Neural cell (in vitro differentiated cells): ENCODE measurements around the gene MTCL1. TPM values are rescaled to one million over a fixed set of nuclear protein-coding genes. Genes with fewer than 3 reads are reported as not detected.

Experiments
- H2AFZ ChIP-seq: fragments of 200-600, 300-800 bp; sonication (generic), shearing (Covaris generic); 2 replicates; pipeline ENCODE4 v1.6.0; 2014; ENCODE audit warnings: low read depth, mild to moderate bottlenecking, antibody characterized with exemption, low read length, moderate library complexity
- H3F3A ChIP-seq: fragments of 200-600 bp; shearing (Covaris generic); 2 replicates; pipeline ENCODE4 v1.6.1; 2016; ENCODE audit warnings: mild to moderate bottlenecking, moderate library complexity, mixed read lengths, antibody characterized with exemption, low read length; ENCODE audit not compliant: insufficient read depth, poor library complexity, severe bottlenecking
- H3K27ac ChIP-seq: fragments of 200-600, 300-800 bp; sonication (generic), shearing (Covaris generic); 2 replicates; pipeline ENCODE4 v1.5.1; 2014; ENCODE audit warnings: mild to moderate bottlenecking, low read length, moderate library complexity
- H3K27me3 ChIP-seq: fragments of 300-800, 200-600 bp; sonication (generic), shearing (Covaris generic); 2 replicates; pipeline ENCODE4 v1.6.0; 2014; ENCODE audit warnings: mild to moderate bottlenecking, low read depth, low read length, moderate library complexity; ENCODE audit not compliant: insufficient read depth
- H3K36me3 ChIP-seq: fragments of 300-800, 200-600 bp; sonication (generic), shearing (Covaris generic); 2 replicates; pipeline ENCODE4 v1.5.1; 2014; ENCODE audit warnings: mild to moderate bottlenecking, antibody characterized with exemption, low read length, moderate library complexity; ENCODE audit not compliant: insufficient read depth
- H3K4me2 ChIP-seq: fragments of 300-800, 200-600 bp; sonication (generic), shearing (Covaris generic); 2 replicates; pipeline ENCODE4 v1.6.0; 2014; ENCODE audit warnings: mild to moderate bottlenecking, low read length
- H3K4me3 ChIP-seq: fragments of 300-800, 200-600 bp; sonication (generic), shearing (Covaris generic); 2 replicates; pipeline ENCODE4 v1.5.1; 2014; ENCODE audit warnings: mild to moderate bottlenecking, low read length, moderate library complexity
- H3K79me2 ChIP-seq: fragments of 200-600 bp; shearing (Covaris generic); replicated peaks from 2 replicates; pipeline ENCODE4 v1.6.0; 2014; ENCODE audit warnings: mild to moderate bottlenecking, low read length, moderate library complexity; ENCODE audit not compliant: insufficient read depth
- H3K9ac ChIP-seq: fragments of 300-800, 200-600 bp; sonication (generic), shearing (Covaris generic); 2 replicates; pipeline ENCODE4 v1.6.1; 2016; ENCODE audit warnings: mild to moderate bottlenecking, low read length, mixed read lengths
- H3K9me2 ChIP-seq: fragments of 200-600 bp; shearing (Covaris generic); 2 replicates; pipeline ENCODE4 v1.6.1; 2016; ENCODE audit warnings: mild to moderate bottlenecking, low read length, mixed read lengths; ENCODE audit not compliant: insufficient read depth
- H3K9me3 ChIP-seq: fragments of 200-600, 300-800 bp; sonication (generic), shearing (Covaris generic); 2 replicates; pipeline ENCODE4 v1.6.1; 2016; ENCODE audit warnings: mild to moderate bottlenecking, mixed run types, low read length, moderate library complexity, mixed read lengths
- H4K20me1 ChIP-seq: fragments of 200-600 bp; shearing (Covaris generic); 2 replicates; pipeline ENCODE4 v1.6.1; 2016; ENCODE audit warnings: mild to moderate bottlenecking, mixed run types; ENCODE audit not compliant: insufficient read depth
- EP300 ChIP-seq: fragments of 450-650 bp; conservative IDR thresholded peaks from 2 replicates; pipeline ENCODE4 v1.6.1; 2014; ENCODE audit warnings: antibody characterized with exemption, mild to moderate bottlenecking, moderate library complexity; ENCODE audit not compliant: poor library complexity, severe bottlenecking
- EZH2 ChIP-seq: fragments of 200-600, 300-800 bp; shearing (Covaris generic), sonication (generic); IDR thresholded peaks from 2 replicates; pipeline ENCODE4 v1.6.1; 2014; ENCODE audit warnings: antibody characterized with exemption, low read length, borderline replicate concordance, mild to moderate bottlenecking; ENCODE audit not compliant: insufficient read depth, poor library complexity, severe bottlenecking
- MXI1 ChIP-seq: fragments of 450-650 bp; conservative IDR thresholded peaks from 2 replicates; pipeline ENCODE4 v1.6.1; 2014; ENCODE audit warnings: antibody characterized with exemption, mild to moderate bottlenecking; ENCODE audit not compliant: poor library complexity, severe bottlenecking
- POLR2AphosphoS5 ChIP-seq: IDR thresholded peaks from 2 replicates; pipeline ENCODE4 v1.6.1; 2012
- RAD21 ChIP-seq: fragments of 450-650 bp; conservative IDR thresholded peaks from 2 replicates; pipeline ENCODE4 v1.6.1; 2014; ENCODE audit warnings: antibody characterized with exemption, mild to moderate bottlenecking, moderate library complexity
- SMC3 ChIP-seq: fragments of 450-650 bp; conservative IDR thresholded peaks from 2 replicates; pipeline ENCODE4 v1.6.1; 2014; ENCODE audit warnings: antibody characterized with exemption, mild to moderate bottlenecking, moderate library complexity; ENCODE audit not compliant: poor library complexity
- TAF1 ChIP-seq: IDR thresholded peaks from 2 replicates; pipeline ENCODE4 v1.6.1; 2012; ENCODE audit warnings: low read depth
- polyA plus RNA-seq: library from polyadenylated mRNA; depleted of rRNA; stranded (reverse); fragments of >200 nt; gene quantifications from 2 replicates; pipeline ENCODE4 v1.2.3, GENCODE V29; 2014
- TF ChIP-seq, protein P1 (sequence below): fragments of 450-650 bp; IDR thresholded peaks from 2 replicates; pipeline ENCODE4 v1.5.1; 2014; ENCODE audit warnings: antibody characterized with exemption, mild to moderate bottlenecking, moderate library complexity; ENCODE audit not compliant: poor library complexity, severe bottlenecking
- TF ChIP-seq, protein P2 (sequence below): IDR thresholded peaks from 2 replicates; pipeline ENCODE4 v1.6.1; 2012; ENCODE audit warnings: borderline replicate concordance

The MTCL1 gene
- polyA plus RNA-seq, 1 donor from 2014 or later = 20.8 TPM

DNA sequence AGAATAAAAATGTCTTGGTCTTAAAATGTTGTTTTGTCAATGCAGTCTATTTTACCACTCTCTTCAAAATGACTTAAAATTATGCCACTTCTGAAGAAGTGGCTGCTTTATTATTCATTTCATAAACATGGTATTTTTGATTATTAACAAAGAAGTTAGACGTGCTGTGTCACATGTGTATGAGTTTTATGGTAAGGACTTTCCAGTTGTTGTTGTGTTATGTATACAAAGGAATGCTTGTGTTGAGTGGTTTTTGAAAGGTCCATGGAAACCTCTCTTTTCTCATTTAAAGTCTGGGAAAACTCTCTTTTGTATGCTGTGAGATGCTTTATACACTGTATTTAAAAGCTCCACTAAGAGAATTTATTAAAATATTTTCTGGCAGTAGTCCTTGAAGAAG lies 116.2 kb downstream of the MTCL1 start:
- H3K27ac ChIP-seq = no peak overlapping the region
- H3K27me3 ChIP-seq = no peaks in the 10 kb centered on the region
- peaks cover 10% of the 10 kb centered on the region for H3K36me3 ChIP-seq
- H3K9me2 ChIP-seq = no peaks in the 10 kb centered on the region
- H3K9ac ChIP-seq = no peak overlapping the region
- H3F3A ChIP-seq = no peaks in the 10 kb centered on the region
- H4K20me1 ChIP-seq = no peaks in the 10 kb centered on the region
- TF ChIP-seq, protein P1, sequence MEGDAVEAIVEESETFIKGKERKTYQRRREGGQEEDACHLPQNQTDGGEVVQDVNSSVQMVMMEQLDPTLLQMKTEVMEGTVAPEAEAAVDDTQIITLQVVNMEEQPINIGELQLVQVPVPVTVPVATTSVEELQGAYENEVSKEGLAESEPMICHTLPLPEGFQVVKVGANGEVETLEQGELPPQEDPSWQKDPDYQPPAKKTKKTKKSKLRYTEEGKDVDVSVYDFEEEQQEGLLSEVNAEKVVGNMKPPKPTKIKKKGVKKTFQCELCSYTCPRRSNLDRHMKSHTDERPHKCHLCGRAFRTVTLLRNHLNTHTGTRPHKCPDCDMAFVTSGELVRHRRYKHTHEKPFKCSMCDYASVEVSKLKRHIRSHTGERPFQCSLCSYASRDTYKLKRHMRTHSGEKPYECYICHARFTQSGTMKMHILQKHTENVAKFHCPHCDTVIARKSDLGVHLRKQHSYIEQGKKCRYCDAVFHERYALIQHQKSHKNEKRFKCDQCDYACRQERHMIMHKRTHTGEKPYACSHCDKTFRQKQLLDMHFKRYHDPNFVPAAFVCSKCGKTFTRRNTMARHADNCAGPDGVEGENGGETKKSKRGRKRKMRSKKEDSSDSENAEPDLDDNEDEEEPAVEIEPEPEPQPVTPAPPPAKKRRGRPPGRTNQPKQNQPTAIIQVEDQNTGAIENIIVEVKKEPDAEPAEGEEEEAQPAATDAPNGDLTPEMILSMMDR = no peak
- TF ChIP-seq MXI1 (no peak), EZH2 (no peak), SMC3 (no peak), EP300 (no peak), RAD21 (no peak), TAF1 (no peak), POLR2AphosphoS5 (no peak)
- TF ChIP-seq, protein P2, sequence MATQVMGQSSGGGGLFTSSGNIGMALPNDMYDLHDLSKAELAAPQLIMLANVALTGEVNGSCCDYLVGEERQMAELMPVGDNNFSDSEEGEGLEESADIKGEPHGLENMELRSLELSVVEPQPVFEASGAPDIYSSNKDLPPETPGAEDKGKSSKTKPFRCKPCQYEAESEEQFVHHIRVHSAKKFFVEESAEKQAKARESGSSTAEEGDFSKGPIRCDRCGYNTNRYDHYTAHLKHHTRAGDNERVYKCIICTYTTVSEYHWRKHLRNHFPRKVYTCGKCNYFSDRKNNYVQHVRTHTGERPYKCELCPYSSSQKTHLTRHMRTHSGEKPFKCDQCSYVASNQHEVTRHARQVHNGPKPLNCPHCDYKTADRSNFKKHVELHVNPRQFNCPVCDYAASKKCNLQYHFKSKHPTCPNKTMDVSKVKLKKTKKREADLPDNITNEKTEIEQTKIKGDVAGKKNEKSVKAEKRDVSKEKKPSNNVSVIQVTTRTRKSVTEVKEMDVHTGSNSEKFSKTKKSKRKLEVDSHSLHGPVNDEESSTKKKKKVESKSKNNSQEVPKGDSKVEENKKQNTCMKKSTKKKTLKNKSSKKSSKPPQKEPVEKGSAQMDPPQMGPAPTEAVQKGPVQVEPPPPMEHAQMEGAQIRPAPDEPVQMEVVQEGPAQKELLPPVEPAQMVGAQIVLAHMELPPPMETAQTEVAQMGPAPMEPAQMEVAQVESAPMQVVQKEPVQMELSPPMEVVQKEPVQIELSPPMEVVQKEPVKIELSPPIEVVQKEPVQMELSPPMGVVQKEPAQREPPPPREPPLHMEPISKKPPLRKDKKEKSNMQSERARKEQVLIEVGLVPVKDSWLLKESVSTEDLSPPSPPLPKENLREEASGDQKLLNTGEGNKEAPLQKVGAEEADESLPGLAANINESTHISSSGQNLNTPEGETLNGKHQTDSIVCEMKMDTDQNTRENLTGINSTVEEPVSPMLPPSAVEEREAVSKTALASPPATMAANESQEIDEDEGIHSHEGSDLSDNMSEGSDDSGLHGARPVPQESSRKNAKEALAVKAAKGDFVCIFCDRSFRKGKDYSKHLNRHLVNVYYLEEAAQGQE = no peak
- no peaks in the 10 kb centered on the region for H3K79me2 ChIP-seq
- H3K9me3 ChIP-seq = no peaks in the 10 kb centered on the region
- H3K4me3 ChIP-seq = no peak overlapping the region
- H3K4me2 ChIP-seq = no peak overlapping the region
- H2AFZ ChIP-seq = no peak overlapping the region

DNA sequence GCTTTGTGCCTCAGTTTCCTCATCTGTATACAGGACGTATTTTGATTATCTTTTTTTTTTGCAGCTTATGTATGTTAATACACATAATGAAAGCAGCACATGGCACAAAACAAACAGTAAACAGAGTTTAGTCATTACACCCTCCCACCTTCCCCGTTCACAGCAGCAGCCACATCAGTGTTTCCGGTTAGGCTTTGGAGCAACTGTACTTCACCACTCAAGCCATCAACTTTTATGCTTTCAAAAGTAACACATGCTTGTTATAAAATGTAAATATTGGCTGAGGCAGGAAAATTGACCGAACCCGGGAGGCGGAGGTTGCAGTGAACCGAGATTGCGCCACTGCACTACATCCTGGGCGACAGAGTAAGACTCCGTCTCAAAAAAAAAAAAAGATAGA lies 117.3 kb downstream of the MTCL1 start:
- Histone ChIP-seq H3K4me2 (no peak overlapping the region), H3K9me2 (no peaks in the 10 kb centered on the region), H3K4me3 (no peak overlapping the region), H3K27ac (no peak overlapping the region), H3K9ac (no peak overlapping the region), H4K20me1 (no peaks in the 10 kb centered on the region), H3K79me2 (no peaks in the 10 kb centered on the region), H2AFZ (no peak overlapping the region), H3K27me3 (no peaks in the 10 kb centered on the region), H3K36me3 (peaks cover 18% of the 10 kb centered on the region), H3F3A (no peaks in the 10 kb centered on the region), H3K9me3 (no peaks in the 10 kb centered on the region)
- TF ChIP-seq POLR2AphosphoS5 (no peak), EZH2 (no peak), MXI1 (no peak), TAF1 (no peak), SMC3 (no peak), EP300 (no peak), RAD21 (no peak)
- TF ChIP-seq, protein P1 = no peak
- TF ChIP-seq, protein P2 = no peak
